GM23338 (cell line): Measurements from ENCODE around the gene SPATA9.

Experiments used
- CREB1 ChIP-seq: fragments of 250-450 bp; sonication (Bioruptor Pico); IDR thresholded peaks from 2 replicates; pipeline ENCODE4 v1.5.0; 2020; ENCODE audit warnings: low read depth, mild to moderate bottlenecking, moderate library complexity
- EZH2 ChIP-seq: fragments of 200-600 bp; sonication (generic); IDR thresholded peaks from one replicate; pipeline ENCODE4 v1.8.0; 2017; ENCODE audit warnings: antibody characterized with exemption, mild to moderate bottlenecking, low read depth; ENCODE audit not compliant: unreplicated experiment
- EZH2phosphoT487 ChIP-seq: fragments of 200-600 bp; sonication (generic); IDR thresholded peaks from one replicate; pipeline ENCODE4 v1.8.1; 2018; ENCODE audit warnings: antibody characterized with exemption; ENCODE audit not compliant: unreplicated experiment
- JUNB ChIP-seq: IDR thresholded peaks from one replicate; pipeline ENCODE4 v1.6.1; 2016; ENCODE audit warnings: antibody characterized with exemption; ENCODE audit not compliant: unreplicated experiment
- NANOG ChIP-seq: IDR thresholded peaks from 2 replicates; pipeline ENCODE4 v1.6.1; 2016; ENCODE audit warnings: antibody characterized with exemption, borderline replicate concordance
- POLR2AphosphoS5 ChIP-seq: IDR thresholded peaks from 2 replicates; pipeline ENCODE4 v1.6.1; 2016; ENCODE audit warnings: antibody characterized with exemption, low read depth
- REST ChIP-seq: IDR thresholded peaks from one replicate; pipeline ENCODE4 v1.6.1; 2018; ENCODE audit warnings: antibody characterized with exemption; ENCODE audit not compliant: unreplicated experiment
- STAT1 ChIP-seq: IDR thresholded peaks from one replicate; pipeline ENCODE4 v1.6.1; 2016; ENCODE audit warnings: antibody characterized with exemption; ENCODE audit not compliant: unreplicated experiment
- TF ChIP-seq, protein P1 (sequence below), 2 experiments: fragments of 200-600 bp in 1 of 2; sonication (generic) in 1 of 2; conservative IDR thresholded peaks; 2 replicates each; pipeline versions ENCODE4 v1.5.1 to v1.6.1; 2016 to 2017; ENCODE audit warnings: antibody characterized with exemption in 2 of 2, low read depth in 2 of 2, mild to moderate bottlenecking in 2 of 2, moderate library complexity in 1 of 2

GRCh38 chr5:95725937-95726810 is 43.4 kb upstream of the SPATA9 start:
- TF ChIP-seq REST (no peak), EZH2 (no peak), STAT1 (no peak), POLR2AphosphoS5 (no peak), EZH2phosphoT487 (no peak), NANOG (no peak), JUNB (no peak), CREB1 (no peak)
- TF ChIP-seq, protein P1, sequence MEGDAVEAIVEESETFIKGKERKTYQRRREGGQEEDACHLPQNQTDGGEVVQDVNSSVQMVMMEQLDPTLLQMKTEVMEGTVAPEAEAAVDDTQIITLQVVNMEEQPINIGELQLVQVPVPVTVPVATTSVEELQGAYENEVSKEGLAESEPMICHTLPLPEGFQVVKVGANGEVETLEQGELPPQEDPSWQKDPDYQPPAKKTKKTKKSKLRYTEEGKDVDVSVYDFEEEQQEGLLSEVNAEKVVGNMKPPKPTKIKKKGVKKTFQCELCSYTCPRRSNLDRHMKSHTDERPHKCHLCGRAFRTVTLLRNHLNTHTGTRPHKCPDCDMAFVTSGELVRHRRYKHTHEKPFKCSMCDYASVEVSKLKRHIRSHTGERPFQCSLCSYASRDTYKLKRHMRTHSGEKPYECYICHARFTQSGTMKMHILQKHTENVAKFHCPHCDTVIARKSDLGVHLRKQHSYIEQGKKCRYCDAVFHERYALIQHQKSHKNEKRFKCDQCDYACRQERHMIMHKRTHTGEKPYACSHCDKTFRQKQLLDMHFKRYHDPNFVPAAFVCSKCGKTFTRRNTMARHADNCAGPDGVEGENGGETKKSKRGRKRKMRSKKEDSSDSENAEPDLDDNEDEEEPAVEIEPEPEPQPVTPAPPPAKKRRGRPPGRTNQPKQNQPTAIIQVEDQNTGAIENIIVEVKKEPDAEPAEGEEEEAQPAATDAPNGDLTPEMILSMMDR (conservative IDR thresholded peaks at IDR 0.05; ENCODE audit: low read depth in 2 of 2): no peak
